Mesothelial cell of epicardium (in vitro differentiated cells): ENCODE measurements around the gene CRHR1. TPM values are rescaled to one million over a fixed set of nuclear protein-coding genes. Genes with fewer than 3 reads are reported as not detected.

Source experiments
- DNase-seq, 2 experiments: peaks; one replicate each; pipeline ENCODE4 v3.0.0; 2021; ENCODE audit warnings: low spot score in 2 of 2; ENCODE audit not compliant: unreplicated experiment in 2 of 2
- H3K27ac Mint-ChIP-seq: 2 replicates; pipeline ENCODE4 v1.8.0; 2021; ENCODE audit warnings: mixed read lengths
- H3K27me3 Mint-ChIP-seq: 2 replicates; pipeline ENCODE4 v1.8.0; 2021; ENCODE audit warnings: low read depth, mixed read lengths
- H3K36me3 Mint-ChIP-seq: 2 replicates; pipeline ENCODE4 v1.8.0; 2021; ENCODE audit warnings: mixed read lengths
- H3K4me1 Mint-ChIP-seq: 2 replicates; pipeline ENCODE4 v1.8.0; 2021; ENCODE audit warnings: mixed read lengths
- H3K4me3 Mint-ChIP-seq: 2 replicates; pipeline ENCODE4 v1.8.0; 2021; ENCODE audit warnings: mild to moderate bottlenecking, moderate library complexity, mixed read lengths
- H3K9me3 Mint-ChIP-seq: 2 replicates; pipeline ENCODE4 v1.8.0; 2021; ENCODE audit warnings: mixed read lengths
- total RNA-seq: library from RNA; stranded (reverse); gene quantifications from 3 replicates; pipeline ENCODE4 v1.2.1, GENCODE V29; 2021
- TF ChIP-seq, protein P1 (sequence below): fragments of 200-600 bp; sonication (generic); IDR thresholded peaks from one replicate; pipeline ENCODE4 v1.5.0; 2021; ENCODE audit warnings: antibody characterized with exemption; ENCODE audit not compliant: unreplicated experiment

Gene CRHR1
- total RNA-seq, 1 donor from 2014 or later, result 0.36 TPM

DNA sequence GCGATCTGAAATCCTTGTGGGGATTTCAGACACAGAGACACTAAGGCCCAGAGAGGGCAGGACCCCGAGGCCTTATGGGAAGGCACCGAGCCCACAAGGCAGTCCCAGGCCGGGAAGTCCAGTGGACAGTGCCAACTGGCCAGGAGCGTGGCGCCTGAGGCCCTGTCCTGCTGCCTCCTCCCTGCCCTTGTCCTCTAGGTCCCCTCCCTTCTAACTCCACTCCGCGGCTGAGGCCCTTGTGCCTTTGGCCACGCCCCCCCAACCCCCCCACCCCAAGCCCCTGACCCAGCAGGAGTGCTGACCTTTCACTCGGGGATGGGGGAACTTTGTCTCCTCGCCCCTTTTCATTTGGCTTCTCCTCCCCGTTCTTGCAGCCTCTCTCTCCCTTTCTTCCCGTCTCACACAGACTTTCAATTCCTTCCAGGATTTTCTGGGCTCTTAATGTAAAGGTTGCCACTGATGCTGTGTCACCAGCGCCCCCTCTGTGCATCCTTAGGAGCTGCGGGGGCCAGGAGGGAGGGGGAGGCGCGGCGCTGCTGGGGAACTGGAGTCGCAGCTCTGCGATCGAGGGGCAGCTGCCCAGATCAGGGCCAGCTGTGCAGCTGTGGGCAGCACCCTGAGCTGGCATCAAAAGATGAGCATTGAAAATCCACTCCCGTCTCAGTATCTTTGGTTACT lies 29.1 kb downstream of the CRHR1 start:
- H3K4me1 Mint-ChIP-seq, result no peaks in the 10 kb centered on the region
- no peak for DNase-seq
- H3K36me3 Mint-ChIP-seq, result no peaks in the 10 kb centered on the region
- peaks cover 3% of the 10 kb centered on the region for H3K9me3 Mint-ChIP-seq
- no peak overlapping the region for H3K27ac Mint-ChIP-seq
- H3K27me3 Mint-ChIP-seq, result peaks cover 34% of the 10 kb centered on the region
- TF ChIP-seq, protein P1, sequence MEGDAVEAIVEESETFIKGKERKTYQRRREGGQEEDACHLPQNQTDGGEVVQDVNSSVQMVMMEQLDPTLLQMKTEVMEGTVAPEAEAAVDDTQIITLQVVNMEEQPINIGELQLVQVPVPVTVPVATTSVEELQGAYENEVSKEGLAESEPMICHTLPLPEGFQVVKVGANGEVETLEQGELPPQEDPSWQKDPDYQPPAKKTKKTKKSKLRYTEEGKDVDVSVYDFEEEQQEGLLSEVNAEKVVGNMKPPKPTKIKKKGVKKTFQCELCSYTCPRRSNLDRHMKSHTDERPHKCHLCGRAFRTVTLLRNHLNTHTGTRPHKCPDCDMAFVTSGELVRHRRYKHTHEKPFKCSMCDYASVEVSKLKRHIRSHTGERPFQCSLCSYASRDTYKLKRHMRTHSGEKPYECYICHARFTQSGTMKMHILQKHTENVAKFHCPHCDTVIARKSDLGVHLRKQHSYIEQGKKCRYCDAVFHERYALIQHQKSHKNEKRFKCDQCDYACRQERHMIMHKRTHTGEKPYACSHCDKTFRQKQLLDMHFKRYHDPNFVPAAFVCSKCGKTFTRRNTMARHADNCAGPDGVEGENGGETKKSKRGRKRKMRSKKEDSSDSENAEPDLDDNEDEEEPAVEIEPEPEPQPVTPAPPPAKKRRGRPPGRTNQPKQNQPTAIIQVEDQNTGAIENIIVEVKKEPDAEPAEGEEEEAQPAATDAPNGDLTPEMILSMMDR, result peak; percentile 20
- H3K4me3 Mint-ChIP-seq, result no peak overlapping the region

DNA sequence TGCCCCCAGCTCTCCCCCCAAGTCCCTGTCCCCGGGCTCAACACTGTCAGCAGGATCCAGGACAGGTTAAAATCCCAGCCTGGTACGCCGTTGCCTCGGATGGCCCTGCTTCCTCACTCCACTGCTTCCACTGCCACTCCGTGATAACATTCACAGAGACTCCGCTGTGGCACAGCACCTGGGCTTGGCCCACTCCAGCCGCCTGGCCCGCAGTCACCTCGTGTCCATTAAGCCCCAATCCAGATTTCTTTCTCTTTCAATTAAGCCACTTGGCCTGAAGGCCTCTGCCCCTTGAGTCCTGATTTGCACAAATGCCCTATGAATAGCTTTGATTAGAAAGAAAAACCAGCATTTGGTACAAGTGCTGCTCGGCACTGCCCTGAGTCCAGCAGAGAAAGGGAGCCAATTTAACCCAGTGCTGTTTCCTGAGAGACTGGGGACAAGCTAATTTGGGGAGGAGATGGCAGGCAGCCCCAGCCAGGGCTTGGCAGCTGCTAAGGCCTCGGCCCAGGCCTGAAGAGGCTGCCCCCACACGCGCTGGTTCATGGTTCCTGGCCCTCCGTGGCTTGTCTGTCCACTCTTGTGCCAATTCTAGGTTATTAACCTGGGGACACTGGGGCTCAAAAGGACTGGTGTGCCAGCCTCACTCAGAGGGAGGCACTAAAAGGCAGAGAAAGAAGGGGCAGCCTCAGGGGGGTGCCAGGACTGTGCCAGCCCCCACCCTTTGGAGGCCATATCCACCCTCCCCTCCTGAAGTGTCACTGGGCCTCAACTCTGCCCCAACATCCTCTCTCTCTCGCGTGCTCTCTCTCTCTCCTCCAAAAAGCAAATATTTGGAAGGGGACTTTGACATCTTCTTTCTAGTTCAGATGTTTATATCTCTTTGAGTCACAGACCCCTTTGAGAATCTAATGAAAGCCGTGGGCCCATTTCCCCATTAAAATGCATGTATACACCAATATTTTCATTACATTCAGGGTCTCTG lies 30.8 kb downstream of the CRHR1 start:
- H3K27me3 Mint-ChIP-seq, result peaks cover 39% of the 10 kb centered on the region

DNA sequence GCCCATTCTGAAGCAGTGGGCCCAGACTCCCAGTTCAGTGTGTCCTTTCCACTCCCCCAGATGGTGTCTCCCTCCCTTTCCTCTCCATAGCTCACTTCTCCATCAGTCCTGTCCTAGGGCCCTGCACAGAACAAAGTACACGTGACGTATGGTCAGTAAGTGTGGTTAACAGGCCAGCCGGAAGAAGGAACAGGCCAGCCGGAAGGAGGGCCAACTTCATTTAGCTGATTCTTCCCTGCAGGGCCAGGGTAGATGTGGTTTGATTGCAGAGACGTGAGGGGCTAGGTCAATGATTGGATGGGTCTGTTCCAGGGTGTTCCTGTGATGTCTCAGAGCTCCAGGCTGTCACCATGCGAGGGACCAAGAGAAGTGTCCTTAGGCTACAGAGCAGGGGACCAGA lies 31.6 kb downstream of the CRHR1 start:
- DNase-seq, result no peak
- H3K4me3 Mint-ChIP-seq, result no peak overlapping the region
- peaks cover 43% of the 10 kb centered on the region for H3K27me3 Mint-ChIP-seq
- TF ChIP-seq, protein P1, result no peak
- no peaks in the 10 kb centered on the region for H3K4me1 Mint-ChIP-seq
- H3K9me3 Mint-ChIP-seq, result peaks cover 3% of the 10 kb centered on the region
- H3K27ac Mint-ChIP-seq, result no peak overlapping the region
- H3K36me3 Mint-ChIP-seq, result no peaks in the 10 kb centered on the region

More for the DNA sequence above, 30.8 kb downstream of the CRHR1 start:
- H3K4me3 Mint-ChIP-seq, result no peak overlapping the region
- H3K9me3 Mint-ChIP-seq, result peaks cover 3% of the 10 kb centered on the region
- TF ChIP-seq, protein P1, result no peak
- DNase-seq, result no peak
- H3K4me1 Mint-ChIP-seq, result no peaks in the 10 kb centered on the region
- no peaks in the 10 kb centered on the region for H3K36me3 Mint-ChIP-seq
- no peak overlapping the region for H3K27ac Mint-ChIP-seq

DNA sequence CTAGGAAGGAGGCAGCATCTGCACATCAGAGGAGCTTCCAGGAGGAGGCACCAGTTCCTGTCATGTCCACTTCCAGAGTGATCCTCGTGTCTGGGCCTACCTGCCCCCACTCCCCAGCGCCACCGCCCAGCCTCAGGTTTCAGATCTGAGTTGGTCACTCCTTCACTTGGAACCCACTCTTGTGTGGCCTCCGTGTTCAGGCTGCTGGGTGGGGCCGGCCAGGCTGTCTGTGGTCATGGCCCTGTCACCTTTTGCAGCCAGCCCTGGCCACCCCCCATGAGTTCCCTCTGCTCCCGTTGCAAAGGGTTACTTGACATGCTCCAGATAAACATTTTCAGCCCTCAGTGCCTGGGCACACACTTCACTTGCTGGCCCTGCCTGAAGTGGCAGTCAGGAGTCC lies 33.9 kb downstream of the CRHR1 start:
- H3K4me1 Mint-ChIP-seq, result no peaks in the 10 kb centered on the region
- no peaks in the 10 kb centered on the region for H3K9me3 Mint-ChIP-seq
- H3K4me3 Mint-ChIP-seq, result no peak overlapping the region
- TF ChIP-seq, protein P1, result no peak
- no peak overlapping the region for H3K27ac Mint-ChIP-seq
- H3K27me3 Mint-ChIP-seq, result peaks cover 42% of the 10 kb centered on the region
- DNase-seq, result no peak
- H3K36me3 Mint-ChIP-seq, result no peaks in the 10 kb centered on the region

DNA sequence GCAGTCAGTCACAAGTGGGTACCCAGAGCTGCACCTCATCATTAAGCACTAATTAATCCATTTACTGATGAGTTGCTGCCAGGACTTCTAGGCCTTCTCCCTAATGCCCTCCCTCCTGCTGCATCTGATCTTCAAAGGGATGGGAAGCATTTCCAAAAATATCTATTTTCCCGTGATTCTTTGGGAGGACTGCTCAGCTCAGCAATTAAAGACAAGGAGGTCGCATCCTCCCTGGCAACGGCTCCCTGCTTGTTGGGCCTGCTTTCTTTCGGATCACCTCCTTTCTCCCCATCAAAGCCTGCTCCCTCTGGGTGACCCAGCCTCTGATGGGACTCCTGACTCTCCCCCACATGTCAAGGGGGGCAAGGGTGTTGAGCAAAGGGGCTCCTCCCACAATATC lies 34.6 kb downstream of the CRHR1 start:
- peaks cover 37% of the 10 kb centered on the region for H3K27me3 Mint-ChIP-seq
- H3K9me3 Mint-ChIP-seq, result no peaks in the 10 kb centered on the region
- no peaks in the 10 kb centered on the region for H3K36me3 Mint-ChIP-seq
- no peaks in the 10 kb centered on the region for H3K4me1 Mint-ChIP-seq
- no peak overlapping the region for H3K4me3 Mint-ChIP-seq
- TF ChIP-seq, protein P1, result no peak
- DNase-seq, result no peak
- H3K27ac Mint-ChIP-seq, result no peak overlapping the region
